Psoas muscle (tissue), 8 donors: ENCODE results near the gene LSMEM2. TPM values are rescaled to one million over a fixed set of nuclear protein-coding genes. Genes with fewer than 3 reads are reported as not detected.

ENCODE experiments used
- ATAC-seq, 4 donors: fragments of 200-7000 bp; cut with Tn5 transposase; one replicate each; pipeline ENCODE4 v1.9.1; 2020; ENCODE audit warnings: moderate library complexity in 3 of 4, mild to moderate bottlenecking in 2 of 4
- DNase-seq, 2 donors: peaks; one replicate each; pipeline ENCODE4 v3.0.0-alpha.2; 2020
- H3K27ac ChIP-seq: fragments of 200-600 bp; one replicate; pipeline ENCODE4 v1.8.0; 2022
- H3K27me3 ChIP-seq, 3 donors: fragments of 200-600 bp in 1 of 3; one replicate each; pipeline versions ENCODE4 v1.6.1 to v1.8.0; 2013 to 2022; ENCODE audit warnings: low read length in 2 of 3, mild to moderate bottlenecking in 2 of 3, moderate library complexity in 1 of 3; ENCODE audit not compliant: insufficient read depth in 3 of 3
- H3K36me3 ChIP-seq, 2 donors: fragments of 200-600 bp in 1 of 2; one replicate each; pipeline versions ENCODE4 v1.6.1 to v1.8.0; 2013 to 2022; ENCODE audit warnings: low read depth in 1 of 2, mild to moderate bottlenecking in 1 of 2, moderate library complexity in 1 of 2; ENCODE audit not compliant: insufficient read depth in 1 of 2
- H3K4me1 ChIP-seq: fragments of 200-600 bp; one replicate; pipeline ENCODE4 v1.8.0; 2022
- H3K4me3 ChIP-seq: fragments of 200-600 bp; one replicate; pipeline ENCODE4 v1.8.0; 2022; ENCODE audit warnings: mild to moderate bottlenecking
- H3K9me3 ChIP-seq: fragments of 200-600 bp; one replicate; pipeline ENCODE4 v1.8.0; 2022
- WGBS, 3 donors: extraction: QIAGEN DNeasy Blood & Tissue Kit; methylation state at CpG; one replicate each; pipeline versions ENCODE4 v1.1.6 to v1.1.7; 2013; 5-methylcytosine and 5-hydroxymethylcytosine counted together
- intact Hi-C, 2 donors: fragments of 100-400 bp; cut with DNase I; formaldehyde crosslinking; loops; one replicate each; pipeline versions ENCODE4 v1.11.0 to v1.14.2; 2022
- polyA plus RNA-seq, 3 donors: library from polyadenylated mRNA; stranded (reverse); fragments of 200-250 nt; gene quantifications; one replicate each; pipeline ENCODE4 v1.2.3, GENCODE V29; 2013
- total RNA-seq, 4 donors: library from RNA; stranded (reverse); fragmentation: NEBNext Ultra II Directional in 2 of 4; extraction: Animal tissue kit (Norgen Biotek cat#: 25700) in 2 of 4; gene quantifications; one replicate each; pipeline versions ENCODE4 v1.2.1 to v1.2.4, GENCODE V29; 2021 to 2023
- TF ChIP-seq, protein P1 (sequence below): fragments of 200-600 bp; IDR thresholded peaks from one replicate; pipeline ENCODE4 v1.8.0; 2022; ENCODE audit warnings: antibody characterized with exemption
- donor health status: healthy with polysubstance abuse.
- donor health status: DM: no; HTN: no; CAD: no; lungs with moderate emphysema.
- donor health status: Bipolar disorder and iron deficiency.
- donor health status: healthy.
- donor health status: DM: yes; HTN: yes; CAD: no.
- donor health status: DM: no; HTN: no; CAD: no.
- donor health status: DM: no; HTN: no; CAD: no.
- donor health status: DM: yes; HTN: yes; CAD: no.

The LSMEM2 gene
- total and polyA plus RNA-seq, 7 donors, result 0.61 to 13.1 (median 1.1) TPM

DNA sequence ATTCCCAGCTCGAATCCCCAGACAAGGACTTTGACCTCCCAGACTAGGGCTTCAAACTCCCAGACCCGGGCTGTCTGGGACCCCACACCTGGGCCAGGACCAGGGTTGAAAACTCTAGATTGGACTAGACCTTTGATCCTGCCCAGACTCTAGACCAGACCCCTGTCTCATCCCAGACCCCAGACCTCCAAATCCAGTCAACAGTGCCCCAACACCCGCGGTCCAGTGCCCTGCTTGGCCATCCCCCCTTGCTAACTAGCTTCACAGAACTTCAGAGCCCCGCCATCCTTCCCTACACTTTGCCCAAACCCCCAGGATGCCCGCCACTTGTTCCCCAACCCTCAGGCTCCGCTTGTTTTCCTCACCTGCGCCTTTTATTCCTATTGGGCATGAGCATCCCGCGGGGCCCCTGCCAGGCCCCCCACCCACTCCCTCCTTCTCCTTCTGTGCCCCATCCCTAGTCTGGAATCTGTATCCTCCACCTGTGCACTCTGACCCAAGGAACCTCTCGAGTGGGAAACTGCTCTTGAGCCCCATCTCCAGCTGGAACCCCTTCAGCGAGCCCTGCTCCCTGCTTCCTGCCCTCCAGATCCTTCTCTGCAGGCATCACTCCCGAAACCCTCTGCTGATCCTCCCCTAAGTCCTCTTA lies 42.3 kb upstream of the LSMEM2 start:
- no peaks in the 10 kb centered on the region for H3K9me3 ChIP-seq
- peaks cover 20% of the 10 kb centered on the region for H3K4me1 ChIP-seq
- H3K36me3 ChIP-seq, result no peaks in the 10 kb centered on the region
- WGBS, 3 donors, result 18 to 22% (median 18%) methylated on average over 12 to 13 of the region's 13 CpGs
- intact Hi-C loops, result no loop called here
- H3K4me3 ChIP-seq, result peak overlapping the region; percentile 85
- no peaks in the 10 kb centered on the region for H3K27me3 ChIP-seq
- ATAC-seq (no peak), DNase-seq (no peak)
- TF ChIP-seq, protein P1, sequence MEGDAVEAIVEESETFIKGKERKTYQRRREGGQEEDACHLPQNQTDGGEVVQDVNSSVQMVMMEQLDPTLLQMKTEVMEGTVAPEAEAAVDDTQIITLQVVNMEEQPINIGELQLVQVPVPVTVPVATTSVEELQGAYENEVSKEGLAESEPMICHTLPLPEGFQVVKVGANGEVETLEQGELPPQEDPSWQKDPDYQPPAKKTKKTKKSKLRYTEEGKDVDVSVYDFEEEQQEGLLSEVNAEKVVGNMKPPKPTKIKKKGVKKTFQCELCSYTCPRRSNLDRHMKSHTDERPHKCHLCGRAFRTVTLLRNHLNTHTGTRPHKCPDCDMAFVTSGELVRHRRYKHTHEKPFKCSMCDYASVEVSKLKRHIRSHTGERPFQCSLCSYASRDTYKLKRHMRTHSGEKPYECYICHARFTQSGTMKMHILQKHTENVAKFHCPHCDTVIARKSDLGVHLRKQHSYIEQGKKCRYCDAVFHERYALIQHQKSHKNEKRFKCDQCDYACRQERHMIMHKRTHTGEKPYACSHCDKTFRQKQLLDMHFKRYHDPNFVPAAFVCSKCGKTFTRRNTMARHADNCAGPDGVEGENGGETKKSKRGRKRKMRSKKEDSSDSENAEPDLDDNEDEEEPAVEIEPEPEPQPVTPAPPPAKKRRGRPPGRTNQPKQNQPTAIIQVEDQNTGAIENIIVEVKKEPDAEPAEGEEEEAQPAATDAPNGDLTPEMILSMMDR, result no peak
- H3K27ac ChIP-seq, result peak overlapping the region; percentile 81

DNA sequence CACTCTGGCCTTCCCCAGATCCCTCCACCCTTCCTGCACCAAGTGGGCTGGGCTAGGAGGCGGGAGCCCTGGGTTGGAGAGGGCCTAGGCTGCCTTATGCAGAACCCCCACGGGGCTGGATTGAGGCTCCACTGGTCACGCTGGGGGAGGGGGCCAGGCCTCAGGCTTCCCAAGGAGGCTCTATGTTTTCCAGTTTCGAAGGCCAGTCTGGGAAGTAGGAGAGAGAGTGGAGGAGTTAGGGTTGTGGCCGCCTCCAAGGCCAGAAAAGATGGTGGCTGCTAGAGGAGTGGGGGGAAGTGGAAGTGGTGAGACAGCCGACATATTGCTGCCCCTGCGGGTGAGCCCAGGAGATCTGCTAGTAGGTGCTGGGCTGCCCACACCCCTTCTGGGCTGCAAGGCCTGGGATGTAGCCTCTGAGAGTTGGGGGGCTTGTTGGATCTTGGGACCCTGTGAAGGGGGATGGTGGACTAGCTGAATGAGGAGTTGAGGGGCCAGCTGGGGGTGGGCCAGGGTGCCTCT lies 41.7 kb upstream of the LSMEM2 start:
- Histone ChIP-seq H3K36me3 (no peaks in the 10 kb centered on the region), H3K27me3 (no peaks in the 10 kb centered on the region), H3K27ac (peak overlapping the region; percentile 81), H3K9me3 (no peaks in the 10 kb centered on the region), H3K4me1 (peaks cover 20% of the 10 kb centered on the region), H3K4me3 (peak overlapping the region; percentile 85)
- TF ChIP-seq, protein P1, result no peak
- DNase-seq (peak in 1 of 2 donors; percentile 71), ATAC-seq (no peak)
- 27 to 35% (median 29%) methylated on average over 7 of the region's 7 CpGs for WGBS, 3 donors
- intact Hi-C loops, result no loop called here

DNA sequence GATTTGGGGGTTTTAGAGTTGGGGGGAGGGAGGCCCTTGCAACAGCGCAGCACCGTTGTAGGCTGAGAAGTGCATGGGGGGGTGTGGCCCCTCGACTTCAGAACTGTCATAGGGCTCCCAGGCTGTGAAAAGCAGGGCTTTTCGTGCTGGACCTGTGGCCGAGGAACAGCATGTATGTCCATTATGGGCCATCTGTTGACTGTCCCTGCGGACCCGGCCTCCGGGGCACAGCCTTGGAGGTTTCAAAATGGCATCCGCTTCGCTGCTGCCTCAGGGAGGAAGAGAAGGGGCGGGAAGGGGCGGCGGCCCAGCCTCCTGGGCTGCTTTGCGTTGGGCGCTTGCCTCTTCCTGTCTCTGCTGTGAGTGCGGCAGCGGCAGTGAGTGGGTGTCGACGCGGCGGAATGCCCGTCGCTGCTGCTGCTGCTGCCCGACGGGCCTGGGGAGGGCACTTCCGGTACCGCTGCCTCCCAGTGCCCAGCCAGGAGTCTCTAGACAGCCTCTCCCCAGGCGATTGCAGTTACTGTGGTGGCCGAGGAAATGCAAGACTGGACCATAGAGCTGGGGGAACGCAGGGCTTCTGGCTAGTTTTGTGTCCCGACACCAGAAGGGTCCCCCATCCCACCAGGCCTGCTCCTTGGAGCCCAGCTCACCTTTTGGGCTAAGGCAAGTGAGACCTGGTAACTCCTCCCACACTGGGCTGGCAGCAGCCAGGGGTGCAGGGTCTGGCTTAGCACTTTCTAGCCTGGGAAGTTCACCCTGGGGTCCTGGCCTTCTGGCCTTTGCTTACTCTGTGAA lies 40.9 kb upstream of the LSMEM2 start:
- intact Hi-C loops, result no loop called here
- no peaks in the 10 kb centered on the region for H3K27me3 ChIP-seq
- H3K9me3 ChIP-seq, result no peaks in the 10 kb centered on the region
- H3K4me3 ChIP-seq, result peak overlapping the region; percentile 85
- ATAC-seq (peak in 1 of 4 donors; percentile 2), DNase-seq (peak; percentile 84 to 89)
- TF ChIP-seq, protein P1, result no peak
- H3K4me1 ChIP-seq, result peaks cover 20% of the 10 kb centered on the region
- no peaks in the 10 kb centered on the region for H3K36me3 ChIP-seq
- WGBS, 3 donors, result 16 to 23% (median 18%) methylated on average over 30 to 31 of the region's 31 CpGs
- peak overlapping the region; percentile 81 for H3K27ac ChIP-seq

DNA sequence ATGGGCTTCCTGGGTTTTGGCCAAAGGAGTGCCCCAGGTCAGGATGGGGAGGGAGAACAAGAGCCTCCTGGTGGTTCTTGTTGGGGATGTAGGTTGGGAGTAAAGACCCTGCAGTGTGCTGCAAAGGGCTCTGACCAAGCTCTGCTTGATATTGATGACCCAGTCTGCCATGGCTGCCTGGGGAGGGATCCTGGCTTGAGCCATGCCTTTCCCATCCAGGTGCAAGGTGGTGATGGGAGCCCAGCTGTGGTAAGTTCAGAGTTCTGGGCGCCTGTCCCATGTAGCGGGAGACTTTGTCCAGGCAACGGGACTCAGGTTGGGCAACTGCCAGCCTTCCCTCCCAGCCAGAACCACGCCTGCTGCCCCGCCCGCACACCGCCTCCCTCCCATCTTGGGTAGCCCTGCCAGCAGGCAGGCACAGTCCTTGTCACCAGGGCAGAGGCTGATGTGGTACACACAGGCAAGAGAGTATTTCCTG lies 40.3 kb upstream of the LSMEM2 start:
- ATAC-seq, result peak; percentile 41 to 71 (median 67)
- peak; percentile 87 to 95 for DNase-seq
- H3K9me3 ChIP-seq, result no peaks in the 10 kb centered on the region
- intact Hi-C loops, result no loop called here
- H3K27ac ChIP-seq, result peak overlapping the region; percentile 81
- H3K4me3 ChIP-seq, result peak overlapping the region; percentile 85
- H3K4me1 ChIP-seq, result peaks cover 20% of the 10 kb centered on the region
- 6 to 21% (median 12%) methylated on average over 7 of the region's 7 CpGs for WGBS, 3 donors
- no peaks in the 10 kb centered on the region for H3K27me3 ChIP-seq
- no peaks in the 10 kb centered on the region for H3K36me3 ChIP-seq
- TF ChIP-seq, protein P1, result no peak
